ENCODE data around the gene GLCCI1.
"Not testable (repeated sequence)": the region's sequence is repeated elsewhere in the genome, so short reads cannot be mapped to it uniquely, and the experiment has no call there.

GLCCI1 gene

GRCh38 chr7:8051373-8051772 is 82.8 kb downstream of the GLCCI1 start:
- DNase-seq (ENCODE audit: low read depth in 2 of 2) = no peak

GRCh38 chr7:8051998-8052397 is 83.4 kb downstream of the GLCCI1 start:
- DNase-seq (ENCODE audit: low read depth in 2 of 2) = no peak

GRCh38 chr7:8052824-8053223 is 84.2 kb downstream of the GLCCI1 start:
- no peak for DNase-seq (ENCODE audit: low read depth in 2 of 2)

GRCh38 chr7:8056439-8056838 is 87.8 kb downstream of the GLCCI1 start:
- no peak for DNase-seq (ENCODE audit: low read depth in 2 of 2)

- no peak for DNase-seq (ENCODE audit: low read depth in 2 of 2)
Observed at GRCh38 chr7:8057566-8057965, 89.0 kb downstream of the GLCCI1 start.

- DNase-seq (ENCODE audit: low read depth in 2 of 2) = no peak
Observed at GRCh38 chr7:8058322-8058721, 89.7 kb downstream of the GLCCI1 start.

GRCh38 chr7:8058852-8059251 is 90.3 kb downstream of the GLCCI1 start:
- DNase-seq (ENCODE audit: low read depth in 2 of 2) = no peak

- no peak for DNase-seq (ENCODE audit: low read depth in 2 of 2)
Observed at GRCh38 chr7:8060241-8060640, 91.6 kb downstream of the GLCCI1 start.

GRCh38 chr7:8063300-8063699 is 94.7 kb downstream of the GLCCI1 start:
- not testable (repeated sequence) for DNase-seq (ENCODE audit: low read depth in 2 of 2)

- no peak for DNase-seq (ENCODE audit: low read depth in 2 of 2)
Observed at GRCh38 chr7:8063706-8064297, 95.2 kb downstream of the GLCCI1 start.

- no peak for DNase-seq (ENCODE audit: low read depth in 2 of 2)
Observed at GRCh38 chr7:8064828-8065227, 96.2 kb downstream of the GLCCI1 start.

GRCh38 chr7:8065356-8065813 is 96.8 kb downstream of the GLCCI1 start:
- no peak for DNase-seq (ENCODE audit: low read depth in 2 of 2)

- DNase-seq (ENCODE audit: low read depth in 2 of 2) = no peak
Observed at GRCh38 chr7:8068892-8069686, 100.5 kb downstream of the GLCCI1 start.

GRCh38 chr7:8070451-8071180 is 102.0 kb downstream of the GLCCI1 start:
- no peak for DNase-seq (ENCODE audit: low read depth in 2 of 2)

- no peak for DNase-seq (ENCODE audit: low read depth in 2 of 2)
Observed at GRCh38 chr7:8078418-8078817, 109.8 kb downstream of the GLCCI1 start.

- no peak for DNase-seq (ENCODE audit: low read depth in 2 of 2)
Observed at GRCh38 chr7:8082762-8083161, 114.2 kb downstream of the GLCCI1 start.

GRCh38 chr7:8084836-8085235 is 116.2 kb downstream of the GLCCI1 start:
- DNase-seq (ENCODE audit: low read depth in 2 of 2) = no peak

- DNase-seq (ENCODE audit: low read depth in 2 of 2) = no peak
Observed at GRCh38 chr7:8085420-8085819, 116.8 kb downstream of the GLCCI1 start.

GRCh38 chr7:8086239-8086638 is 117.6 kb downstream of the GLCCI1 start:
- DNase-seq (ENCODE audit: low read depth in 2 of 2) = no peak

- no peak for DNase-seq (ENCODE audit: low read depth in 2 of 2)
Observed at GRCh38 chr7:8089036-8089780, 120.6 kb downstream of the GLCCI1 start.

GRCh38 chr7:8092140-8092539 is 123.5 kb downstream of the GLCCI1 start:
- DNase-seq (ENCODE audit: low read depth in 2 of 2) = no peak

Data from stimulated activated CD4-positive, alpha-beta T cell treated with anti-CD3 and anti-CD28 coated beads, Interleukin-12 subunit alpha, Interleukin-12 subunit beta, amount 100 ng/mL, for 24 hours (primary cell).